T1000 (cell line): ENCODE data around the gene GTSF1L.
"Not testable (repeated sequence)": the region's sequence is repeated elsewhere in the genome, so short reads cannot be mapped to it uniquely, and the experiment has no call there.

Experiments used
- DNase-seq: peaks from one replicate; lab custom pipeline; 2025; ENCODE audit warnings: mixed read lengths; lab: John Stamatoyannopoulos, UW

GTSF1L gene

DNA sequence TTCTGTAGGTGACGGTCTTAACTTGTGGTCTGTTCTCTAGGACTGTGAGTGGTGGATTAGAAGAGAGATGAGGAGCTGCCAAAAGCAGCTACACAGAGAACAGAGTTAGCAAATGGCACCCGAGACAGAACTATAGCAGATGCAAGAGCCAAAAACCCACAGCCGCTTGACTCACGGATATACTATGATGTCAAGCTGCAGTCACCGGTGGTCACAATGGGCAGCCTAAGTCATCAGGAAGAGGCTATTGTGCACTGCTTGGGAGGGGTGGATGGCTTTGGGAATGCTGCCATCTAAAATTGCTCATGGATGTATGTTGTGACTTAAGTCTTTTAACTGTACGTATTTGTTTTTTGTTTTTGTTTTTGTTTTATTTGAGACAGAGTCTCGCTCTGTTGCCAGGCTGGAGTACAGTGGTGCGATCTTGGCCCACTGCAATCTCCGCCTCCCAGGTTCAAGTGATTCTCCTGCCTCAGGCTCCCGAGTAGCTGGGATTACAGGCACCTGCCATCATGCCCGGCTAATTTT, at the start of gene GTSF1L:
TSS of gene GTSF1L (minus strand) at position 192 of the 528 bp plus-strand sequence. CDS start 308 bp downstream, outside the sequence.
- DNase-seq, result peak; percentile 60

GRCh38 chr20:43774754-43775153, 48.0 kb upstream of the GTSF1L start:
- DNase-seq, result no peak

GRCh38 chr20:43771503-43772190, 44.8 kb upstream of the GTSF1L start:
- no peak for DNase-seq

DNA sequence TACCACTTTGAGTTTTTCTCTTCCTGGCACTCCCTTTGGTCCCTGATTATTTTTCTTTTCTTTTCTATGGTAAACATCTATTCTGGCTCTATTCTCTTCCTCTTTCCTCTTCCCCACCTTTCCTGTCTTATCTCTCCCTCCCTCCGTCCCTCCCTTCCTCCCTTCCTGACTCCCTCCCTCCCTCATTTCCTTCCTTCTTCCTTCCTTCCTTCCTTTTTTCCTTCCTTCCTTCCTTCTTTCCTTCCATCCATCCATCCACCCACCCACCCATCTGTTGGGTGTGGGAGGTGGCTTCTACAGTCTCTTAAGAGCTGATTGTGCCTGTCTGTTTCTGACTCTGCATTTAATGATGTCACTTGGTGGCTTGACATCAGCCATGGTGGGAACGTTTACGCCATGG, 43.5 kb upstream of the GTSF1L start:
- no peak for DNase-seq

DNA sequence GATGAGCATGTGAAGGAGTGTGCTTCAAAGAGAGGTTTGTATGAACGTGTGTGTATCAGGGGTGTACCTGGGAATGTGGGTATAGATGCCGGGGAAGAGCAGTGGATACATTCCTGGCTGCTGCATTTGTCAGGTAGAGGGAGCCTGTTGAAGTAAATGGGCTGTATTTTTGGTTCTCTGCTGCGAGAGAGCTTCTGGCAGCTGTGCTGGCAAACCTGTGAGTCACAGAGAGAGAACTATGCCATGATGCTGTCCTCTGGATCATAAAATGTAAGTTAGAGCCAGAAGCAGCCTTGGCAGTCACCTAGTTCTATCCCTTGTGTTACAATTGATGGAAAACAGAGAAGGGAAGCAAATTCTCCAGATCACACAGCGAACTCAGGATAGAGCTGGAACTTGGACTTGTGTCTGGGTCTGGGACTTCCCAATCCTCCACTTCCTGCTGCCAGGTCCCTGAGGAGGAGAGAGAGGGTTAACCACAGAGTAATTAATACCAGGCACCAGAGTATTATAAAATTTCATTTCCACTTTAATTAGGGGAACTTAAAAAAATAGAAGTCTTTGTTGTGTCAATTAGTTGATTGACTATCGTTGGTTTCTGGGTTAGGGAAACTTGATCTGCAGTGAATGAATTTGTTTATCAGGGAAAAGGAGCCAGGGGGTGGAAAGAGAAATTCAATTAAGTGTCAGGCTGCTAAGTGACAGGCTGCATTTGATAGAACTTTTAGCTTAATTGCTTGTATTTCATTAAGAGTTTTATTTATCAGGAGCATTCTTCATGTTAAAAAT, 41.1 kb upstream of the GTSF1L start:
- peak; percentile 47 for DNase-seq

DNA sequence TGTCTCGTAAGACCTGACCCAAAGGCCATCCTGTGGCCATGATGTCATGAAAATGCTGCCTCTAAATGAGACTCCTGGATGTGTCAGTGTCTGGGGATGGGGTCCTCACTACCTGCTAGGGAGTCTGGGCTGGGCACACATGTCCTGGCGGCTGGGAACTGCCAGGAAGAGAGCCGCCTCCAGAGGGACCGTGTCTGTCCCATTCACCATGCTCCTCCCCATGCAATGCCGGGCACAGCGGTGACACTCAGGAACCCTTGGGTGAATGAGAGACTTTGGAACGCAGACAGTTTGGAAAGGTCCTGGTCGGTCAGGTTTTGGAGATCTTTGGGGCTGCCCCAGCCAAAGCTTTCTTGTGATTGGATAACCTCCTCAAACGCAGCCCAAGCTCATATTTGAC, 40.1 kb upstream of the GTSF1L start:
- DNase-seq, result no peak

GRCh38 chr20:43766385-43766784, 39.6 kb upstream of the GTSF1L start:
- DNase-seq, result no peak

DNA sequence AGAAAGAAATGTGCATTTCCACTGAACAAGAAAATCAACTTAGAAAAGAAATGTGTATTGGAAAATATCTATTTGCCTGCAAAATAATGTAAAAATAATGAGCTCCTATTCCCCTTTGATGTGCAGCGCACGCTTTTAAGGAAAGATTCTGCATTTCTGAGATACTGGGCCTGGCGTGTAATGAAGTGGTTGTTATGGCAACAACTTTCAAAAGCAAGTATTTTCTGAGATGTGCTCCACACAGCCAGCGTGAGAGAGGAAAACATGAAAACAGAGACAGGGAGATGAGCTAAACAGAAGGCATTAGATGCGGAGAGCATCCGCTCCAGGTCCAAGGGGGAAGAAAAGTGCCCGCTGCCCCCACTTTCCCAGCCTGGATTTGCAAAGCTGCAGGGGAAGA, 39.1 kb upstream of the GTSF1L start:
- no peak for DNase-seq

- DNase-seq, result no peak
These were observed 36.1 kb upstream of the GTSF1L start for GRCh38 chr20:43762911-43763310.

DNA sequence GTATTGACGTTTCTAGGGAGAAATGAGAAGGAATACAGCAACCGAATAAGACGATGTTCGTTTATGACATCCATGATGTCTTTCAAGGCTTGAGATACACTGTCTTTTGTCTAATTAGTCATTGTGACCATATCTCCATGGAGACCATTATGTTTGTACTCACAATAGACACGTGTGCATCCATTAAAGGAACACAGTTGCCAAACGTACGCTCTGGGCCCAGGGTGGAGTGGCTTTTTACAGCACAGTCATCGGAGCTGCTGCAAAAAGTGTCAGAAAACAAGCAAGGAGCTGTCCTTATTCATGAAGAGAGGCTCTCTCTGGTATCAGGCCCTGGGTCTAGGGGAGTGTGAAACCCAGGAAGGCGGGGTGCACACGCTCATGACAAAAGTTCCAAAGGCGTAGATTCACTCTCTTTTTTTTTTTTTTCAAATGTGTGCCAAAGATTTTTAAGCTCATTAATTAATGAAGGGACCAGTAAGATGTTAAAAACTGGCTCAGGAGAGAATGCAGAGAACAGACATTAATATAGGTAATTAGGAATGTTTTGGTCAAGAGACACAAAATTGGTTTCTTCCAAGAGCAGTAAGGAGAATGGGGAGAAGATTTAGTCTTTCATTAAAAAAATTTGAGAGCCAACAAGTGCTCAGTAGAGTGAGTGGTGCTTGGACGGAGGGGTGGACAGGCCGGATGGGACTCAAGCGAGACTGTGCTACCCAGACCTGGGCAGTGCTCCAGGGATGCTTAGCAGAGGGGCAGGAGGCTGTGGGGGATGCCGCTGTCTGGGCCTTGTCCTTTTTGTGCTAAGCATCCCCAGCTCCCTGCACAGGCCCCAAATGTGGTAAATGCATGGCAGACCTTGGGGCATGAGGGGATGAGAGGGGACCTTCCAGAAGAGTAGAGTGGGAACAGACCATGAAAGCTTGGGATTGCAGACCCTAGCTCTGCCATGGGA, 34.9 kb upstream of the GTSF1L start:
- DNase-seq, result no peak

DNA sequence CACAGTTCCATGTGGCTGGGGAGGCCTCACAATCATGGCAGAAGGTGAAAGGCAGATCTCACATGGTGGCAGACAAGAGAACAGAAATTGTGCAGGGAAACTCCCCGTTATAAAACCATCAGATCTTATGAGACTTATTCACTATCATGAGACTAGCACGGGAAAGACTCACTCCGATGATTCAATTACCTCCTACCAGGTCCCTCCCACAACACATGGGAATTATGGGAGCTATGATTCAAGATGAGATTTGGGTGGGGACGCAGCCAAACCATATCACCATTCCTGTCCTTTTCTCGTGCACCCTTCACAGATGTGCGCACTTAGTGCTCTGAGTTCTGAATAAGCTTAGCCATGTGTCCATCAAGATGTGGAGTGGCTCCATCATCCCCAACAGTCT, 31.1 kb upstream of the GTSF1L start:
- DNase-seq, result not testable (repeated sequence)

GRCh38 chr20:43755851-43756250, 29.0 kb upstream of the GTSF1L start:
- no peak for DNase-seq

- no peak for DNase-seq
These were observed 28.6 kb upstream of the GTSF1L start for GRCh38 chr20:43755390-43755789.

GRCh38 chr20:43752561-43753301, 25.9 kb upstream of the GTSF1L start:
- peak; percentile 37 for DNase-seq

DNA sequence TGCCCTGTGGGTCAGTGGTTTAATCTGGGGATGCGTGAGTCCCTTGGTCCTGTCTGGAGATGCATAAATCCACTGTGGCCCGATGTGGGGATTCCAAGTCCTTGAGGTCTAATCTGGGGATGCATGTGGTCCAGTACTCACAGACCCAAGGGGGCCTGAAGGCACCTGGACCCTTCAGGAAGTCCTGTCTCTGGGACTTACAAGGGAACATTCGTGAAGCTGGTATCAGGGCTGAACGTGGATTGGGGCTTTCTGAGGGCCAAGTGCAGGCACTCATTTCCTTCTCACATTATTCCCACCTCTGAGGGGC, 25.2 kb upstream of the GTSF1L start:
- no peak for DNase-seq

GRCh38 chr20:43751167-43752050, 24.6 kb upstream of the GTSF1L start:
- peak; percentile 52 for DNase-seq

GRCh38 chr20:43750774-43751166, 24.0 kb upstream of the GTSF1L start:
- no peak for DNase-seq

DNA sequence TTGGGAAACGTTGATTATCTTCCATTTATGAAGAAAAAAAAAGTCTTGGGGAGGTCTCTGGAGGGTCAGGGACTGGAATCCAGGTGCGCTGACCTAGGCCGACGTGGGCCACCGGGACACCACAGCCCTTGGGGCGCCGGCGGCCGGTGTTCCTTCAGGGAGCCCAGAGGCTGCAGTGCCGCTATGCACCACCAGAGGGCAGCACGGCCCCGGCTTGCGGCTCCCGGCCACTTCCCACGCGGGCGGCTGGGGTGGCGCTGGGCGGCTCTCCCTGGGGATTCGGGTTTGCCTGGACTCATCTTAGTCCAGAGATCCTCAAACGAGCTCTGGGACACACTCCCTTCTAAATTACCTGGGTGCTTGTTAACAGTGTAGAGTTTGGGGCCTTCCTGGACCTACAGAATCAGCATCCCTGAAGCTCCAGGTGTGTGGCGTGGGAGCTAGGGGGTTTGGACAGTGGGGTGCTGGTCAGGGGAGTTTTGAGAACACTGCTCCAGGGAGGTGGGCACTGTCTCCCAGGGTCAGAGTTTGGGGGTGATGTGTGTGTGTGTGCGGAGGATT, 23.0 kb upstream of the GTSF1L start:
- peak; percentile 86 for DNase-seq

- DNase-seq, result no peak
These were observed 21.5 kb upstream of the GTSF1L start for GRCh38 chr20:43748274-43748673.
